H9 (cell line): Measurements from ENCODE around the gene MOB3C. TPM values are rescaled to one million over a fixed set of nuclear protein-coding genes. Genes with fewer than 3 reads are reported as not detected.

ENCODE experiments used
- DNase-seq: peaks from one replicate; pipeline ENCODE4 v3.0.0-alpha.2; 2017
- H2AFZ ChIP-seq: one replicate; pipeline ENCODE4 v1.6.1; 2013; ENCODE audit warnings: mild to moderate bottlenecking, low read length, control low read depth, moderate library complexity
- H2AK5ac ChIP-seq: 2 replicates; pipeline ENCODE4 v1.6.1; 2013; ENCODE audit warnings: low read length, control low read depth, mixed read lengths; ENCODE audit not compliant: insufficient read length
- H2BK120ac ChIP-seq: one replicate; pipeline ENCODE4 v1.6.1; 2013; ENCODE audit warnings: low read depth, mild to moderate bottlenecking, low read length, control low read depth, inconsistent platforms; ENCODE audit not compliant: poor library complexity, severe bottlenecking
- H2BK12ac ChIP-seq: 2 replicates; pipeline ENCODE4 v1.6.1; 2013; ENCODE audit warnings: low read length, control low read depth, mixed read lengths, low read depth; ENCODE audit not compliant: insufficient read length
- H2BK15ac ChIP-seq: 2 replicates; pipeline ENCODE4 v1.6.1; 2013; ENCODE audit warnings: low read depth, low read length, control low read depth
- H2BK20ac ChIP-seq: one replicate; pipeline ENCODE4 v1.6.1; 2013; ENCODE audit warnings: low read depth, mild to moderate bottlenecking, low read length, control low read depth, inconsistent platforms; ENCODE audit not compliant: poor library complexity, severe bottlenecking
- H2BK5ac ChIP-seq: 2 replicates; pipeline ENCODE4 v1.6.1; 2013; ENCODE audit warnings: low read length, control low read depth, mixed read lengths; ENCODE audit not compliant: insufficient read length
- H3K14ac ChIP-seq: 2 replicates; pipeline ENCODE4 v1.6.1; 2013; ENCODE audit warnings: low read length, control low read depth; ENCODE audit not compliant: insufficient read depth
- H3K18ac ChIP-seq: 2 replicates; pipeline ENCODE4 v1.6.1; 2013; ENCODE audit warnings: low read depth, mild to moderate bottlenecking, mixed read lengths, low read length, control low read depth; ENCODE audit not compliant: insufficient read length
- H3K23ac ChIP-seq: 2 replicates; pipeline ENCODE4 v1.6.1; 2013; ENCODE audit warnings: low read length, control low read depth, mixed read lengths, low read depth; ENCODE audit not compliant: insufficient read length
- H3K23me2 ChIP-seq: 2 replicates; pipeline ENCODE4 v1.6.1; 2013; ENCODE audit warnings: low read depth, mild to moderate bottlenecking, mixed read lengths, low read length, control low read depth; ENCODE audit not compliant: insufficient read length, poor library complexity, severe bottlenecking
- H3K27ac ChIP-seq: 2 replicates; pipeline ENCODE4 v1.5.1; 2013; ENCODE audit warnings: low read length, control low read depth, mixed read lengths, low read depth; ENCODE audit not compliant: insufficient read length
- H3K27me3 ChIP-seq: 2 replicates; pipeline ENCODE4 v1.6.1; 2013; ENCODE audit warnings: low read length, control low read depth, inconsistent platforms; ENCODE audit not compliant: insufficient read depth
- H3K4ac ChIP-seq: 2 replicates; pipeline ENCODE4 v1.6.1; 2013; ENCODE audit warnings: low read depth, mild to moderate bottlenecking, control low read depth, inconsistent platforms, low read length, moderate library complexity
- H3K4me1 ChIP-seq: 2 replicates; pipeline ENCODE4 v1.6.1; 2013; ENCODE audit warnings: low read length, control low read depth, inconsistent platforms; ENCODE audit not compliant: insufficient read depth
- H3K4me2 ChIP-seq: 2 replicates; pipeline ENCODE4 v1.6.1; 2013; ENCODE audit warnings: low read length, control low read depth, mixed read lengths; ENCODE audit not compliant: insufficient read length, insufficient read depth
- H3K56ac ChIP-seq: 2 replicates; pipeline ENCODE4 v1.6.1; 2013; ENCODE audit warnings: low read depth, mild to moderate bottlenecking, mixed read lengths, low read length, control low read depth; ENCODE audit not compliant: insufficient read length
- H3K79me1 ChIP-seq: 2 replicates; pipeline ENCODE4 v1.6.1; 2013; ENCODE audit warnings: low read depth, mild to moderate bottlenecking, moderate library complexity, low read length, control low read depth, inconsistent platforms; ENCODE audit not compliant: insufficient read depth, poor library complexity, severe bottlenecking
- H3K79me2 ChIP-seq: 2 replicates; pipeline ENCODE4 v1.6.1; 2013; ENCODE audit warnings: low read length, control low read depth, inconsistent platforms; ENCODE audit not compliant: insufficient read depth
- H3K9ac ChIP-seq: 2 replicates; pipeline ENCODE4 v1.6.1; 2013; ENCODE audit warnings: low read length, control low read depth, mixed read lengths; ENCODE audit not compliant: insufficient read length; ENCODE audit errors: extremely low read depth
- H3K9me3 ChIP-seq: one replicate; pipeline ENCODE4 v1.6.1; 2013; ENCODE audit warnings: low read depth, low read length, inconsistent platforms; ENCODE audit not compliant: control insufficient read depth
- H3T11ph ChIP-seq: one replicate; pipeline ENCODE4 v1.6.1; 2013; ENCODE audit warnings: mild to moderate bottlenecking, low read length, control low read depth, inconsistent platforms
- H4K20me1 ChIP-seq: one replicate; pipeline ENCODE4 v1.6.1; 2013; ENCODE audit not compliant: control insufficient read depth, insufficient read length, insufficient read depth
- H4K5ac ChIP-seq: 2 replicates; pipeline ENCODE4 v1.6.1; 2013; ENCODE audit warnings: low read depth, mild to moderate bottlenecking, mixed read lengths, low read length, control low read depth; ENCODE audit not compliant: insufficient read length
- H4K8ac ChIP-seq: replicated peaks from 2 replicates; pipeline ENCODE4 v1.6.1; 2013; ENCODE audit warnings: low read length, control low read depth, mixed read lengths, low read depth; ENCODE audit not compliant: insufficient read length
- H4K91ac ChIP-seq: 2 replicates; pipeline ENCODE4 v1.6.1; 2013; ENCODE audit warnings: low read depth, mild to moderate bottlenecking, moderate library complexity, mixed read lengths, low read length, control low read depth; ENCODE audit not compliant: insufficient read length
- H3K27ac Mint-ChIP-seq, 3 experiments: 2 replicates in 2 of 3; 3 replicates in 1 of 3; pipeline ENCODE4 v1.8.0; 2020 to 2021; ENCODE audit warnings: mixed read lengths in 3 of 3, mild to moderate bottlenecking in 1 of 3, moderate library complexity in 1 of 3
- H3K27me3 Mint-ChIP-seq: 2 replicates; pipeline ENCODE4 v1.8.0; 2021; ENCODE audit warnings: low read depth, mild to moderate bottlenecking, moderate library complexity, mixed read lengths
- H3K36me3 Mint-ChIP-seq, 3 experiments: 2 replicates in 2 of 3; 3 replicates in 1 of 3; pipeline ENCODE4 v1.8.0; 2020 to 2021; ENCODE audit warnings: low read depth in 3 of 3, mixed read lengths in 3 of 3; ENCODE audit not compliant: insufficient read depth in 1 of 3
- H3K4me1 Mint-ChIP-seq, 2 experiments: 2 replicates each; pipeline ENCODE4 v1.8.0; 2020; ENCODE audit warnings: mixed read lengths in 2 of 2
- H3K4me3 Mint-ChIP-seq, 2 experiments: 2 replicates in 1 of 2; 3 replicates in 1 of 2; pipeline ENCODE4 v1.8.0; 2020 to 2021; ENCODE audit warnings: mild to moderate bottlenecking in 2 of 2, mixed read lengths in 2 of 2, moderate library complexity in 1 of 2
- H3K9me3 Mint-ChIP-seq, 2 experiments: 2 replicates in 1 of 2; 3 replicates in 1 of 2; pipeline ENCODE4 v1.8.0; 2020; ENCODE audit warnings: mild to moderate bottlenecking in 2 of 2, mixed read lengths in 2 of 2, moderate library complexity in 1 of 2
- WGBS: extraction: QIAGEN DNeasy Blood & Tissue Kit; methylation state at CpG from one replicate; pipeline ENCODE4 v1.1.7; 2013; ENCODE audit warnings: missing lambda C conversion rate, low lambda C conversion rate, mixed read lengths; ENCODE audit not compliant: insufficient read length; ENCODE audit errors: extremely low coverage; 5-methylcytosine and 5-hydroxymethylcytosine counted together
- total RNA-seq: library from RNA; stranded (reverse); gene quantifications from 2 replicates; pipeline ENCODE4 v1.2.1, GENCODE V29; 2021
- TF ChIP-seq, protein P1 (sequence below): fragments of 200-600 bp; sonication (generic); conservative IDR thresholded peaks from 3 replicates; pipeline ENCODE4 v1.8.0; 2021; ENCODE audit warnings: antibody characterized with exemption, mild to moderate bottlenecking

MOB3C gene
- total RNA-seq, 1 experiment from 2014 or later: 3.2 TPM

DNA sequence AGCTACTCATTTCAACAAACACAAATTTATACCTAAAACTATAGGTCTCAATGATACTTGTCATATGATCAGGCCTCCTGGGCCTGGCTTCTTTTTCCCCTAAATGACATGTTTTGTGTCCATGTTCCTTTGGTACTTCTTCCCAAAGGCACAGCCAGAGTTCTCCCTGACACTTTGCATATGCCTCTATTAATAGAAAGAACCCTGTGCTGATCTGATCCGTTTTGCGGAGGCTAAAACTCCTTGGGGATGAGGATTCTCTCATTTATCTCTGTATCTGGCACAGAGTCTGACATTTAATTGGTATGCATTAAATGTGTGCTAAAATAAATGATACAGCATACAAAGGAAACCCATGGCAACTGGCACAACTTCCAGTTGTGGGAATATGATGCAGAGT, 40.0 kb upstream of the MOB3C start:
- Histone ChIP-seq H3K79me1 (no peaks in the 10 kb centered on the region), H3K14ac (no peak overlapping the region), H4K5ac (no peak overlapping the region), H2BK15ac (no peak overlapping the region), H3K56ac (no peak overlapping the region), H2BK120ac (no peak overlapping the region), H2BK20ac (no peak overlapping the region), H3K9ac (no peak overlapping the region), H2AFZ (no peak overlapping the region), H3K4me1 (no peaks in the 10 kb centered on the region), H4K91ac (no peak overlapping the region), H2BK5ac (no peak overlapping the region), H3K23me2 (no peaks in the 10 kb centered on the region), H3K4ac (no peak overlapping the region), H2BK12ac (no peak overlapping the region), H3K9me3 (no peaks in the 10 kb centered on the region), H3K27ac (no peak overlapping the region), H3K4me2 (no peak overlapping the region), H2AK5ac (no peak overlapping the region), H4K8ac (no peak overlapping the region), H3K79me2 (no peaks in the 10 kb centered on the region), H4K20me1 (no peaks in the 10 kb centered on the region), H3K27me3 (no peaks in the 10 kb centered on the region), H3T11ph (no peak overlapping the region), H3K18ac (no peak overlapping the region), H3K23ac (no peak overlapping the region)
- H3K36me3 Mint-ChIP-seq: peaks cover 18 to 55% (median 43%) of the 10 kb centered on the region in 3 experiments; a peak in 6 of 7 replicates
- H3K27ac Mint-ChIP-seq: no peak overlapping the region
- H3K9me3 Mint-ChIP-seq: no peaks in the 10 kb centered on the region
- no peak for DNase-seq
- TF ChIP-seq, protein P1, sequence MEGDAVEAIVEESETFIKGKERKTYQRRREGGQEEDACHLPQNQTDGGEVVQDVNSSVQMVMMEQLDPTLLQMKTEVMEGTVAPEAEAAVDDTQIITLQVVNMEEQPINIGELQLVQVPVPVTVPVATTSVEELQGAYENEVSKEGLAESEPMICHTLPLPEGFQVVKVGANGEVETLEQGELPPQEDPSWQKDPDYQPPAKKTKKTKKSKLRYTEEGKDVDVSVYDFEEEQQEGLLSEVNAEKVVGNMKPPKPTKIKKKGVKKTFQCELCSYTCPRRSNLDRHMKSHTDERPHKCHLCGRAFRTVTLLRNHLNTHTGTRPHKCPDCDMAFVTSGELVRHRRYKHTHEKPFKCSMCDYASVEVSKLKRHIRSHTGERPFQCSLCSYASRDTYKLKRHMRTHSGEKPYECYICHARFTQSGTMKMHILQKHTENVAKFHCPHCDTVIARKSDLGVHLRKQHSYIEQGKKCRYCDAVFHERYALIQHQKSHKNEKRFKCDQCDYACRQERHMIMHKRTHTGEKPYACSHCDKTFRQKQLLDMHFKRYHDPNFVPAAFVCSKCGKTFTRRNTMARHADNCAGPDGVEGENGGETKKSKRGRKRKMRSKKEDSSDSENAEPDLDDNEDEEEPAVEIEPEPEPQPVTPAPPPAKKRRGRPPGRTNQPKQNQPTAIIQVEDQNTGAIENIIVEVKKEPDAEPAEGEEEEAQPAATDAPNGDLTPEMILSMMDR: no peak
- H3K4me1 Mint-ChIP-seq: no peaks in the 10 kb centered on the region
- H3K27me3 Mint-ChIP-seq: no peaks in the 10 kb centered on the region
- WGBS: no CpG with 5 or more reads among the region's 2 CpGs
- no peak overlapping the region for H3K4me3 Mint-ChIP-seq
